NCI-H524 (cell line): ENCODE data around the gene EBLN1.

ENCODE experiments used
- DNase-seq, 2 experiments: peaks; one replicate each; lab custom pipeline; 2025; lab: John Stamatoyannopoulos, UW

Gene EBLN1

DNA sequence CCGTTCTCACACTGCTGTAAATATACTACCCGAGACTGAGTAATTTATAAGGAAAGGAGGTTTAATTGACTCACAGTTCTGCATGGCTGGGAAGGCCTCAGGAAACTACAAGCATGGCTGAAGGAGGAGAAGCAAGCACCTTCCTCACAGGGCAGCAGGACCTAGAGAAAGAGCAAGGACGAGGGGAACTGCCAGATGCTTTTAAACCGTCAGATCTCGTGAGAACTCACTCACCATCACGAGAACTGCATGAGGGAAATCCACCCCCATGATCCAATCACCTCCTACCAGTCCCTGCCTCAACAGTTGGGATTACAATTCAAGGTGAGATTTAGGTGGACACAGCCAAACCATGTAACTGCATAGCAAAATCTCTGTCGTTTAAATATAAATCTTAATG, at the start of gene EBLN1:
TSS of gene EBLN1 (minus strand) at position 174 of the 400 bp plus-strand sequence. CDS start 8,032 bp downstream, outside the sequence.
- no peak for DNase-seq

DNA sequence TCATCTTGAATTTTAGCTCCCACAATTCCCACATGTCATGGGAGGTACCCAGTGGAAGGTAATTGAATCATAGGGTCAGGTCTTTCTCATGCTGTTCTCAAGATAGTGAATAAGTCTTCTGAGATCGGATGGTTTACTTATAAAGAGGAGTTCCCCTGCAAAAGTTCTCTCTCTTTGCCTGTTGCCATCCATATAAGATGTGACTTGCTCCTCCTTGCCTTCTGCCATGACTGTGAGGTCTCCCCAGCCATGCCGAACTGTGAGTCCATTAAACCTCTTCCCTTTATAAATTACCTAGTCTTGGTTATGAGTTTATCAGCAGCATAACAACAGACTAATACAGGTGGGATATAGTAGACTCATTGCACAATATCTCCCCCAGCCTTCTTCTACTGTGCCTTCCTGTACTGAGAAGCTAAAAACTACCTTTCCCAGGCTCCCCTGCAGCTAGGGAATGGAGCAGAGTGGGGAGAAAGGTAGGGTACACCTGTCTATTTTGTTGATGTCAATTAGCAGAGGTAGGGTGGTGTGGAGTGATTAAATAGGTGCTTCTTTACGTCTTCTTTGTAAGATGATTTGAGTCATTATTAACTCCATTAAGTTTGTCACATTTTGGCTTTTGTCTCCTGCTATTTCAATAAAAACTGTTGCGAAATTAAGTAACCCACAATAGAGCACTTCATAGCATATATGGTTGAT, 48.2 kb upstream of the EBLN1 start:
- no peak for DNase-seq

DNA sequence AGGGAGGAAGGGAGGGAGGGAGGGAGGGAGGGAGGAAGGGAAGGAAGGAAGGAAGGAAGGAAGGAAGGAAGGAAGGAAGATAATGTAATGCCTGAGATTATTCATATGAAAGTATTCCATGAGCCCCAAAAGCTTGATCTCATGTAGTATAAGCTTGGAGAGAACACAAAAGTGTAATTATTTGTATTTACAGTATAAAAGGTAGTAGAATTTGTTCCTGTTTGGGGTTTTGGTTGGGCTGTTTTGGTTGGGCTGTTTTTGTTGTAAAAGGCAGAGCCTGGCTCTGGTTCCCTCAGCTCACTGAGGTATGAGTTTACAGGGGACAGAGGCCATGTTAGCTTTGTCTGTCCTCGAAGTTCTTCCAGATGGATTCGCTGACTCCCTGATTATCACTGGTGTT, 45.3 kb upstream of the EBLN1 start:
- DNase-seq: no peak

DNA sequence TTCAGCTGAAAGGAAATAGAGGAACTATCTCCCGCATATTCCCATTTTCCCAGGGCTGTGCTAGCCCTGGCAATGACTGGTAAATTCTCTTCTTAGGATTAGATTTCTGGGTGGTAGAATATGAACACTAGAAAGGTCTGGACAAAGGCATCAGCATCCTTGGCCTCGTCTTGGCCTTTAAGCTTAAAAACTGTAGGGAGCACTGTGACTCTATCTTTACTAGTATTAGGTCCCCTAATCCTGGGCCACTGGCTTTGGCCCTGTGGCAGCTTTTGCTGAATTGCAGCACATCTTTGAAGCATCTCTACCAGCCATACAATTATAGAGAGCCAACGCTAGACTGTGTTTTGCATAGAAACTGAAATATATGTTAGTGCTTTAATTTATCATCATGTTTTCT, 41.5 kb upstream of the EBLN1 start:
- peak in 1 of 2 experiments; percentile 1 for DNase-seq

DNA sequence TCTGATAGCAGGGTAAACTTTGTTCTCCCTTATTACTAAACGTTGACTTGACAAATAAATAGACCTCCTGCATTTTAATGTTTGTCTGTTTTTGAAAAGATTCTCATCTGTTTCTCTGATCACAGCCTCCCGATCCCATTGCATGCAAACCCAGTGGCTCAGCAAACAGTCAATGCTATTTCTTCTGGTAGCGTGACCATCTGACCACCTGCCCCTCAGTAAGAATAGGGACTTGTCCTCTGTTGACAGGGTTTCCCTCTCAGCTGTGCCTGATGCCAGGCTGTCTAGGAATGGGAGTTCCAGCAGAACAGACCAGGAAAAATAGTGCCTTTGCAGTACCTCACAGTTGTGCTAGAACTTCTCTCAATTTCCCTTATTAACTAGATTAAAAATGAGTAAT, 40.7 kb upstream of the EBLN1 start:
- DNase-seq: no peak

DNA sequence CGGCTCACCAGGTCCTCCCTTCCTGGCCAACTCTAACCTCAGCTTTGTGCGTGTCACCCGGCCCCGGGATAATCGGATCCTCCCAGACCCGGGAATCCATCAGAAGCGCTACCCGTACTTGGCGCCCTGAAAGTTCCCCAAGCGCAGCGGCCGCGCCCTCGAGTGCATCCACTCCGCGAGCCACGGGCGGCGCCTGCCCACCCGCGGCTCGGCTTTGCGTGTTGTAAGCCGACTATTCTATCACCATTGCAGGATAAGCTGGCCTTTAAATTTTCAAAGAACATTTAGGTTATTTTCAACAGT, 35.7 kb upstream of the EBLN1 start:
- DNase-seq: no peak

DNA sequence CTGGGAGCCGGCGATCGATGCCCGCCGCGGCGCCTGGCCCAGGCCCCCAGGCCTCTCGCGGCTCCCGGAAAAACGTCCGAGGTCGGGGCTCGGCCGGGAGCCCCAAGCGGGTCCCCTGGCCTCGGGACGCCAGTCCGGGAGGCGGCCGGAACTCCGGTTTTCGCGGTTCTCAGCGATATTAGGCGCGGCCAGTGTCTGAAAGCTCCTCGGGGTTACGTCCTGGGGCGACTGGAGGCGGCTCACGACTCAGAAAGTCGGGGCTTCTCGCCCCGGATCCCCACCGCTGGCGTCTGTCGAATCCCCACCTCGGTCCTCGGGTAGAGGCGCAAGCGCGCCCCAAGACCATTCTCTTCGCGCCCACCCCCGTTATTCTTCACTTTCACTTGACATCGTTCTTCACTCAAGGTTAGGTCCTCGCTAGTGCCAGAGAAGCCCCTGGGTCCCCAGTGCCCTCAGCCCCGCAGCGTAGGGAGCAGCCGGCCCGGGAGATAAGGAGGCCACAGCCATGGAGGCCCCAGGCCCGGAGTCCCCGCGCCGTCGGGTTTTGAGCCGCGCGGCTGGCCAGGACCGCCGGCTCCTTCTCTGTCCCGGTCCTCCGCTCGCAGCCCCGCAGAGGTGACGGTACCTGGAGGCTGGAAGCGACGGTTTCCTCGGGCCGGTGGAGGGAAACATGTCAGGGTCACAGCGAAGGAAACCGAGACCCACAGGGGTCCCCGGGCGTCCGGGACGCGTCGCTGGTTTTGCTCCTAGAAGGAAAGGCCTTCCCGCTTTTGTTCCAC, 35.2 kb upstream of the EBLN1 start:
- no peak for DNase-seq

DNA sequence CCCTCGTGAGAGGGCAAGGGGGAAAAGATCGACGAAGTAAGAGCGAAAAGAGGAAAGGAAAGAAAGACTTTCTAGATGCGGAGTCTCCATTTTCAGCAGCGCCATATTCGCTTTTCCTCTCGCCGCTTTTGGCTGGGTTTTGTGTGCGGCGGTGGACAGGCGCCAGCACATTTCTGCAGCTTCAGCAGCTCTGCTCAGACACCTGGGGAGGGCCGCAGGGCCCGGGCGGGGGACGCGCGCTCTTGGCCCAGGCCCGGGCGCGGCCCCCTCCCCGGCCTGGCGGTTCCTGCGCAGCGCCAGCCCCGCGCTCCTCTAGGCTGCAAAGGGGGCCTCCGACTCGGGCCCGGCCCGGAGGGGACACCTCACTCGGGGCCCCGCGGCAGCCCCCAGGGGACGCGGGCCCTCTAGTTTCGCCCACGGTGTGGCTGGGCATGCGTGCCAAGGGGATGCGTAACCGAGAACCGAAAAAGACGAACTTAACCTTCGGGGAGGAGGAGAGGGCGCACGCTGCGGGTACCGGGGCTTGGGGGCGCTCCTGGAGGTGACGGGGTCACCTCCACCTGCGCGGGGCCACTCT, 34.5 kb upstream of the EBLN1 start:
- no peak for DNase-seq

DNA sequence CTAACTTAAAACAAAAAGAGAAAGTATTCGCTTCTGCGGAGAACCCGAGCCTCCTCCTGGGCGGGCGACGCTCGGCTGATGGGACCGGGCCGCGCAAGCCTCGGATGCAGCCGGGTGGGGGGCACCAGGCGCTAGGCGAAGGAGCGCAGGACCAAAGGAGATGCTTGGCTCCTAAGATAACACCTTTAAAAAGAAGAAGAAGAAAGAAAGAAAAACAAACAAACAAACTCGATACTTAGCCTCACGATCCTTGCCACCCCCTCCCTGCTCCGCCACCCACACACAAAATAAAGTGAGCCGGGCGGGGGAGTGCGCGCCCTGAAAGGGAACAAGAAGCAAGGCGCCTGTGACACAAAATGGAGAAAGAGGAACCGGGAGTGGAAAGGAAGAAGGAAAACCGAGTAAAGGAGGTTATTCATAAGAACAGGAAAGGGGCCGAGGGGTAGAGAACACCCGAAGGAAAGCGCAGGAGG, 34.0 kb upstream of the EBLN1 start:
- DNase-seq: peak in 1 of 2 experiments; percentile 8

DNA sequence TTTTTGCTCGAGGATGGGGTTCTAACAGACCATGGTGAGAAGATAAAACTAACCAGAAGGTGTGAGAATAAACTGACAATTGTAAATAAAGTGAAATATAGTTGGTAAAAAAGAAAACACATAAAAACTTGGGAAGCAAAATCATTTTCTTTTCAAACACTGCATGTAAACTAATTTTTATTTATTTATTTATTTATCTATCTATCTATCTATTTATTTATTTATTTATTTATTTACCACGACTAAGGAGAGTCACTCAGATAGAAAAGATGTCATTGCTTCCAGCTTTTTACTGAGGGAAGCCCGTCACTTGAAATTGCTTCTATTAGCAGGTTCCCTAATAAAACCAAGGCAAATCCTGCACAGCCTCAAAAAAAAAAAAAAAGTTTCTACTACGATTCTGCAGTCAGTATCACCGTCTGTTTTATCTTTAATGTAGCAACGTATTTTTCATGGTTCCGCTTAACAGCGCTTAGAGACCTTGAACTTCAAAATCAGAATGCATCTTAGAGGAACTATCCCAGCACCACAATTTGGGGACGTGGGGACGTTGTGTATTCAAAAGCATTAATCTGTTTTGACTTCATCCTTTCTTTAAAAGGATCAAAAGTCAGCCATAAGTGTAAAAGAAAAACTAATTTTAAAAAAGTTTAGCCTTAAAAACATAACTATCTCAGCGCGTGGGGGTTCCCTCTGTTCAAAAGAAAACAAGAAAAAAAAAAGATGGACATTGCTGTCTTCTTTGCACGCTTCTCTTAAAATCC, 33.3 kb upstream of the EBLN1 start:
- DNase-seq: no peak

DNA sequence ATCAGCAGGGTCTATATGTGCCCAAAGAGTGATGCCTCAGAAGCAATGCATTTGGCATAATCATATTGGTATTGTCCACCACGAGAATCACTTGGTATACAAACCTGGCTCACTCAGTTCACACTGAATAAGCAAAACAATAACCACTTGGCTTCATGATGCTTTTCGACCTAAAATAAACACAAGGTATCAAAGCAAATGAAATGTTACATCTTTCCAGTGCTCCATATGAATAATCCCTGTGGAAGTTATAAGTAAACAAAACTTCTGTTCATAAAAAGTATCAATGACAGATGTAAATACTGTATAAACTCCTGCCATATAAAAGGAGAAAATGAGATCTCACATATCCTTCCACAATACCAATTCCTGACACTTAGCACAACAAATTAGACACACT, 29.8 kb upstream of the EBLN1 start:
- no peak for DNase-seq

DNA sequence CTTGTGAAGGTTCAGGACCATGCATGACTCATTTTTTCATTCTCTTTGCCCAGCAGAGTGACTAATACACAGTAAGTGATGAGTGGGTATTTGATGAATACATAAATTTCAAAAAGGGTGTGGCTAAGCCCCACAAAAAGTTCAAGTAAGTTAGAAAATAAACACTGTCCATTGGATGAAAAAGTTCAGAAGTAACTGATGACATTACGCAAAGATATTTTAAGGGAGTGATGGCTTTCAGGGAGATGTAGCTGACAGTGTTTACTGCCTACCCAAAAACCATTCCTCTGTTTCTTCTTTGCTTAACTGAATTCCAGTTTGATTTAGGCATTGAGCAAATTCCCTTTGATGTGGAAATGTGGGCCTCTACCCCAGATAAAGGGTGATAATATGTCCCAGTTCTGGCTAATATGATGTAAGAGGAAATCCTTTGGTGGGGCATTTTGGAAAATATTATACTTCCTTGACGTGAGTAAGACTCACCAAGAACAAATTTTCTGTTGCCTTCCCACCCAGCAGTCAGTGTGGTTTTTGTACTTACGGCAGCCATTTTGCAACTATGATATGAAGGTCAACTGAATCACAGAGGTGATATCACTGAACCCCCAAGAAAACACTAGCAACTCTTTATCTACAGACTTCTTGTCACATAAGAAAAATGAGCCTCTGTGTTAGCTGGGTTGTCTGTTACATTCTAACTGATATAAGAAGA, 29.0 kb upstream of the EBLN1 start:
- no peak for DNase-seq

DNA sequence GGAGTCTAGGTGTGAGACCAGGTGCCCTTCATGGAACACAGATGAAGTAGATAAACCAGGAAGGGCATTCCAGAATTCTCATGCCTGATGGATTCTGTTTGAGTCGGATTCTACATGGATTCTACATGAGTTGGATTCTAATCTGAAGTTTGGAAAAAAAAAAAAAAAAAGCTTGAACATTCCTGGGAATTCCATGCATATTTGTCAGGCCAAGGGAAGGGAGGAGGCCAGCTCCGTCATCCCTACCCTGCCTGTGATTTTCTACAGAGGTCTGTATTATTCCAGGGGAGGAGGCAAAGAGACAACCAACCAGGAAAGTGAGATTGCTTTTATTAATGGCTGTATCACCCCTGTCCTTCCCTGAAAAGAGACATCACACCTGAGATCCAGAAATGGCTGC, 27.8 kb upstream of the EBLN1 start:
- no peak for DNase-seq

DNA sequence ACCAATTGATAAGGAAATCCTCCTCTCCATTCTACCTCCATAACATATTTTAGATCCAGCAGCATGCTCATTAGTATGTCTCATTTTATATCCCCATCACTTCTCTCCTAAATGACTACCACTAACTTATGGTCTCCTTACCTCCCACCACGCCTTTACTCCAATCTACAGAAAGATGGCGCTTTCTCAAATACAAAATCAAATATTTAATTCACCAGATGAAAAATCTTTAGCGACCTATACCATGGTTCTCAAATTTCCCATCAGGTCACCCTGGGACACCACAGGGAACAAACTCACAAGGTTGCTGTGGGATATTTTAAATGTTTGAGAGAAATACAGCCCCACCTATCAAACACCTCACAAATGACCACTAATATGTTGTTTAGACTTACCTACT, 27.0 kb upstream of the EBLN1 start:
- DNase-seq: no peak

DNA sequence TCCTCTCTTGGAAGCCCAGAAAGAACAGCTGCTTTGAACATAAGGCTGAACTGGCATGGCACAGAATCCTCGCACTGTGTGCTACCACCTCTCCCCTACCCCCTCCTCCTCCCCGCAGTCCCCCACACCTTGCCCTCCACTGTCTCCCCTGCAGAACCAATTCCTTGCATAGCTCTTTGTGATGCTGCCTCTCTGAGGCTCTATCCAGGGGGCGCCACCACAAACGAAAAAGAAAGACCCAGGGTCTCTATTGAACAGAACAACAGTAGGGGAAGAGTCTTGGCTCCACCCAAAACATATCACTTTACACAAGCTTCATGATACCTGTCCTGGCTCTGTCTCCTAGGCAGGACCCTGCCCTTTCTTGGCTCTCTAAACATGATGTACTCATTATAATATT, 26.2 kb upstream of the EBLN1 start:
- no peak for DNase-seq

DNA sequence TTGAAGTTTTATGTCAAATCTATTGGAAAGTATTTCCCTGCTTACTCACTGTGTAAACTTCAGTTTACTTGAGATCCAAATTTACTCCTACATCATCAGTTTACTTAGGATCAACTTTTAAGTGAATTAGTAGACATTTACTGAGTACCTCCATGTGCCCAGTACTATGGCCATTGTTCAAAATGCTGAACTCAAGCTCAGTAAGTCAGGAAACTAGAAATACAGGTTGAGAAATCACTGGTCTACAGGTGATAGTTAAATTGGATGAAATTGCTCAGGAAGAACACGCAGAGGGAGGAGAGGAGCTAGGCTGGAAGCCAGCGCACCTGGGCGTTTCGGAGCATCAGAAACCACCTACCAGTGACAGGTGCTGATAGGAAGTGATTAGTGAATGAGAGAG, 25.5 kb upstream of the EBLN1 start:
- no peak for DNase-seq

DNA sequence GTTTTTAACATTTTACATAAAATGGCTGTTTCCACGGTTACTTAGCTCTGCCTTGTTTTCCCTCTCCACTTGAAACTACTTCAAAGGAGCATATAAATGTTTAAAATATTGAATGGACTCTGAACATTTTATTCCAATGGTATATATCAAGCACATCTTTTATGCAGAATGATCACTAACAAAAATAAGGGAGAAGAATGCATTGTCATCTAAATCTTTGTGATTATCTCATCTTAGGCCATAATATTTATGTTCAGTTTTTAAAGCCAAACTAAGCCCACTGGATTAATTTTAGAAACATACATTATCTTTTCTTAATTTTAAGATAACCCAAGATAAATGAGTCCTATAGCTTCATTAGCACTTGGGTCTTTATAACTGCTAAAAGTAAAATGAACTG, 13.4 kb upstream of the EBLN1 start:
- no peak for DNase-seq

DNA sequence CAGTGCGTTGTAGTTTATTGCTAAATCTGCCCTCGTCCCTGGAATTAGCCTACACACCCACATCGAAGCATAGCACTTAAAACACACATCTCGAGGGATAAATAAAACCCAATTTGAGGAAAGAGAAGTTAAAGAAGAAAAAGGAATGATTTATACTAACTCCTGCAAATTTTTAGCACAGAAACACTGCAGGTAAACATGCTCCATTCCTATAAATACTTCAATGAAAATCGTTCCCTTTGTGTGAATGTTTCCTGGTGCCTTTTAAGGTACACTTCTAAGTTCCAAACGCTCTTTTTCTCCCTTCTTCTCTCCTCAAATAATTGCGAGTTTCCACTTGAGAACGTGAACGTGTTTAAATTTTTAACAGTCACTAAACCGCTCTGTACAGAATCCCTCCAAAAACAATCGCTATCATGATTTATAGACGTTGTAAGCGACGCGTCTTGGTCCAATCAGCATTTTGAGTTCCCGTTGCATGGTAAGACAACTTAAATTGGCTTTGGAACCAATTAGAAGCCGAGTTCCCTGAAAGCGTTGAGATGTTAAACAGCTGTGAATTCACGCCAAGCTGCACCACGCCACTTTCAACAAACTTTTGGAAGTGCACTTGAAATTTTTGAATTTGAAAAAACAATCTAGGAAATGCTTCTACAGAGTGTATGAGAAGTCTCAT, 12.5 kb upstream of the EBLN1 start:
- DNase-seq: peak in 1 of 2 experiments; percentile 59

DNA sequence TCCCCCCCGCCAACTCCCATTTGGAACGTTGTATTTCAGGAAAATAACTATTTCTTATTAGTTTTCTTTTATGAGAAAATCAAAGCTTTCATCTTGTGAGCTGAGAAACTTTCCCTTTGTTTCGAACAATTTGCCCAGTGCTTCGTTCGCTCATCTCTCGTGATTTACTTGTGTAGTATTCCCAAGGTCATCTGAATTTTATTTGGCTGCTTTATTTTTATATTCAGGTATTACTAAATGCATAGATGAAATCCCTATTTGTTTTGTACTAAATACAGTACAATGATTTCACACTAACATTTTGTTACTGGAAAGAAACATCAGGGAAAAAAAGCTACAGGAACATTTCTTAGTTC, 12.0 kb upstream of the EBLN1 start:
- no peak for DNase-seq

DNA sequence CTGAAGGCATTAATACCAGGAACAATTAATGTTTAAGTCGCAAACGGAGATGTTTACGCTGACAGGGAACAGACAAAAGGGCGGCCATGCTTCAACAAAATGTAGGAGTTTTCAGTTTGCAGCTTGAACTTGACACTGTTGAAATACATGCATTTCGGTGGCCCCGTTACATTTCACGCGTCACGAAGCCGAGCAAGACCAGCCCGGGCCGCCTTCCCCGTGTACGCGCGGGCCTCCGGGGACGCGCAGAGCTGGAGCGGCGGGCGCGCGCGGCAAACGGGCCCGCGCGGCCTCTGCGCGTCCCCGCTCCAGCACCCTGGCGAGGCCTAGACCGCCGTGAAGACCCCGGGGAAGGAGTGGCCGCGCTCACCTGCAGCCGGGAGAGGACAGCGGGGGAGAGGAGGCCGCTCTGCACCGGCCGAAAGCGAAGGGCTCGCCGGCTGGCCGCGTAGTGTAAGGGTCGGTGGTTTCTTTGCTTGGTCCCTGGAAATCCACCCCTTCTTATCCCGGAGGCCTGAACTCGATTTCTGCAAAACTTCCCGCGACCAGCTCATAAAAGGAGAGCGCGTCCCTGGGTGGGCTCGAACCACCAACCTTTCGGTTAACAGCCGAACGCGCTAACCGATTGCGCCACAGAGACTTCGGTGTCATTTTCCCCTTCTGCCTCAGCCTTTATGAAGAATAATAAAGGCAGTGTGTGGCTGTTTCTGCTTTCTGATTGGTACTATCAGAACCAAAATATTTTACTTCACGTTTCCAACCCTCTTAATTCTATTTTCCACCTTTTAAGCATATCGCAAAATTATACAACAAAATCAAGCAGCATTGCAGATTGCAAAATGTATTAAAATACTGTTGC, 11.4 kb upstream of the EBLN1 start:
- DNase-seq: peak; percentile 72 to 77
